Measurements from ENCODE around the gene PRDM2.

Gene PRDM2

GRCh38 chr1:13851726-13852125 is 151.7 kb downstream of the PRDM2 start:
- H3K9ac ChIP-seq (ENCODE audit: low read depth, low read length) = no peak overlapping the region
- peaks cover under 1% of the 10 kb centered on the region; the same call in 1 of the 2 replicates for H3K27me3 ChIP-seq (ENCODE audit: control insufficient read depth, insufficient read depth, low read length)
- H3K9me3 ChIP-seq (ENCODE audit: control insufficient read depth, insufficient read depth, low read length) = peaks cover 11% of the 10 kb centered on the region
- H3K4me1 ChIP-seq (ENCODE audit: control insufficient read depth, insufficient read depth, low read length) = peaks cover 2% of the 10 kb centered on the region; the same call in 1 of the 2 replicates
- no peak overlapping the region for H3K4me3 ChIP-seq (ENCODE audit: low read depth, low read length)
- no peak overlapping the region for H3K27ac ChIP-seq (ENCODE audit: low read depth, low read length)
- no peaks in the 10 kb centered on the region for H3K36me3 ChIP-seq (ENCODE audit: control insufficient read depth, insufficient read depth, low read length)

DNA sequence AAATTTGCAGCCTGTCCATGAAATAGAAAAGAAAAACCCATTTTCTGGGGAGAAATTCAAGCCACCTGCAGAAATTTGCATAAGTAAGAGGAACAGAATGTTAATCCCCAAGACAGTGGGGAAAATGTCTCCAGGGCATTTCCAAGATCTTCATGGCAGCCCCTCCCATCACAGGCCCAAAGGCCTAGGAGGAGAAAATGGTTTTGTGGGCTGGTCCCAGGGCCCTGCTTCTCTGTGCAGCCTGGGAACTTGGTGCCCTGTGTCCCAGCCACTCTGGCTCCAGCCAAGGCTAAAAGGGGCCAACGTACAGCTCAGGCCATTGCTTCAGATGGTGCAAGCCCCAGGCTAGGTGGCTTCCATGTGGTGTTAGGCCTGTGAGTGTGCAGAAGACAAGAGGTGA is 155.6 kb downstream of the PRDM2 start:
- Histone ChIP-seq H3K36me3 (ENCODE audit: control insufficient read depth, insufficient read depth, low read length) (no peaks in the 10 kb centered on the region), H3K9ac (ENCODE audit: low read depth, low read length) (no peak overlapping the region), H3K9me3 (ENCODE audit: control insufficient read depth, insufficient read depth, low read length) (peaks cover 12% of the 10 kb centered on the region), H3K4me1 (ENCODE audit: control insufficient read depth, insufficient read depth, low read length) (no peaks in the 10 kb centered on the region), H3K27ac (ENCODE audit: low read depth, low read length) (no peak overlapping the region), H3K27me3 (ENCODE audit: control insufficient read depth, insufficient read depth, low read length) (no peaks in the 10 kb centered on the region), H3K4me3 (ENCODE audit: low read depth, low read length) (no peak overlapping the region)

- no peak overlapping the region for H3K4me3 ChIP-seq (ENCODE audit: low read depth, low read length)
- H3K4me1 ChIP-seq (ENCODE audit: control insufficient read depth, insufficient read depth, low read length) = no peaks in the 10 kb centered on the region
- H3K36me3 ChIP-seq (ENCODE audit: control insufficient read depth, insufficient read depth, low read length) = no peaks in the 10 kb centered on the region
- H3K27ac ChIP-seq (ENCODE audit: low read depth, low read length) = no peak overlapping the region
- peaks cover 12% of the 10 kb centered on the region for H3K9me3 ChIP-seq (ENCODE audit: control insufficient read depth, insufficient read depth, low read length)
- no peaks in the 10 kb centered on the region for H3K27me3 ChIP-seq (ENCODE audit: control insufficient read depth, insufficient read depth, low read length)
- no peak overlapping the region for H3K9ac ChIP-seq (ENCODE audit: low read depth, low read length)
Measured at GRCh38 chr1:13860031-13860430, 160.0 kb downstream of the PRDM2 start.

DNA sequence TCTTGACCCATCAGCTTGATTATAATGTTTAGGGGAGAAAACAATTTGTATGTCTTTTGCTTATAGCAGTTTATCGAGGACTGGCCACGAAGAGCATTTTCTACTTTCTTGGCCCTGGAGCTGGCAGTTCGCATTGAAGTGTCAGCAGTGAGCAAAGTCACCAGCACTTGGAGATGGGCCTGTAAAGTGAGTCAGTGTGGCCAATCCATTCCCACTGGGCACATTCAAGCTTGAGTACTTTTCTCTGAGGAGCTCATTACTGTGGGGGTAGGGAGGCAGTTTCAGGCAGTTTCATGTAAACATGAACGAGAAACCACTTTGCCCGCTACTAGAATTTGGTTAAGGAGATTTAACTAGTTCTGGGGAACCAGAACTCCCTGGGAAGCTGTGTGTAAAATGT is 164.8 kb downstream of the PRDM2 start:
- no peaks in the 10 kb centered on the region for H3K27me3 ChIP-seq (ENCODE audit: control insufficient read depth, insufficient read depth, low read length)
- no peak overlapping the region for H3K9ac ChIP-seq (ENCODE audit: low read depth, low read length)
- no peaks in the 10 kb centered on the region for H3K4me1 ChIP-seq (ENCODE audit: control insufficient read depth, insufficient read depth, low read length)
- no peaks in the 10 kb centered on the region for H3K36me3 ChIP-seq (ENCODE audit: control insufficient read depth, insufficient read depth, low read length)
- no peaks in the 10 kb centered on the region for H3K9me3 ChIP-seq (ENCODE audit: control insufficient read depth, insufficient read depth, low read length)
- no peak overlapping the region for H3K27ac ChIP-seq (ENCODE audit: low read depth, low read length)
- H3K4me3 ChIP-seq (ENCODE audit: low read depth, low read length) = no peak overlapping the region

DNA sequence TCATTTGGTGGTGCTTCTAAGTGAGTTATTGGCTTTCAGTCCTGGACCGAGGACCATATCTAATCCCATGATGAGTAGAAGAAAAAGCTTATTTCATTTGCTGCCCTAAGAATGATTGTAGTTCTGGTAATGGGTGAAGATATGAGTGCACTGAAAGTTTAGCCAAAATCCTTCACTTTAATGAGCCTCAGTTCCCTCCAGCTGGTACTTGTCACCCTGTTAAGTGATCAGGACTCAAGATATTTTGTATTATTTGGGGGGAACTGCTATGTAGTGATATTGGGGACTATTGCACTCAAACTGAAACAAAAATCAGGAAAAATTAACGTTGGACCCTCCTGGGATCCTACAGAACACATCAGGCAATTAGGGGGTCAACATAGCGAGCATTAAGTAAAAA is 165.9 kb downstream of the PRDM2 start:
- Histone ChIP-seq H3K4me3 (ENCODE audit: low read depth, low read length) (no peak overlapping the region), H3K4me1 (ENCODE audit: control insufficient read depth, insufficient read depth, low read length) (no peaks in the 10 kb centered on the region), H3K9ac (ENCODE audit: low read depth, low read length) (no peak overlapping the region), H3K36me3 (ENCODE audit: control insufficient read depth, insufficient read depth, low read length) (no peaks in the 10 kb centered on the region), H3K27ac (ENCODE audit: low read depth, low read length) (no peak overlapping the region), H3K27me3 (ENCODE audit: control insufficient read depth, insufficient read depth, low read length) (no peaks in the 10 kb centered on the region), H3K9me3 (ENCODE audit: control insufficient read depth, insufficient read depth, low read length) (no peaks in the 10 kb centered on the region)

DNA sequence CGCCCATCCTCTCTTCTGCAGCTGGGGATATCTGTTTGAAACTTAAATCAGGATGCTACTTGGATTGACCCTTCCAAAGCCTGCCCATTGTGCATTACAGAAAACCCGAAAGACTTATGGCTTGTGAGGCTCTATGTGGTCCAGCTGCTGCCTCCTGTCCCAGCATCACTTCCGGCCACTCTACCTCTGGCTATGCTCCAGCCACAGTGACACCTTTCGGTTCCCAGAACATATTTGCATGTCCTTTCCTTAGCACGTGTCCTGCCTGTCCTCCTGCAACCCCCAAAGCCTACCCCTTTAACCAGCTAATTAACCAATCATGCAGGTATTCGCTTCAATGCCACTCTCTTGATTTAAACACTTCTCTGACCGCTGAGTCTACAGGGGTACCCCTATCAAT is 167.6 kb downstream of the PRDM2 start:
- Histone ChIP-seq H3K4me1 (ENCODE audit: control insufficient read depth, insufficient read depth, low read length) (no peaks in the 10 kb centered on the region), H3K9me3 (ENCODE audit: control insufficient read depth, insufficient read depth, low read length) (no peaks in the 10 kb centered on the region), H3K36me3 (ENCODE audit: control insufficient read depth, insufficient read depth, low read length) (no peaks in the 10 kb centered on the region), H3K27me3 (ENCODE audit: control insufficient read depth, insufficient read depth, low read length) (0 out of 2 replicates have a peak, but pooled peaks cover 3% of the 10 kb centered on the region), H3K27ac (ENCODE audit: low read depth, low read length) (no peak overlapping the region), H3K9ac (ENCODE audit: low read depth, low read length) (no peak overlapping the region), H3K4me3 (ENCODE audit: low read depth, low read length) (no peak overlapping the region)

GRCh38 chr1:13869172-13869797 is 169.3 kb downstream of the PRDM2 start:
- Histone ChIP-seq H3K4me1 (ENCODE audit: control insufficient read depth, insufficient read depth, low read length) (no peaks in the 10 kb centered on the region), H3K27me3 (ENCODE audit: control insufficient read depth, insufficient read depth, low read length) (0 out of 2 replicates have a peak, but pooled peaks cover 3% of the 10 kb centered on the region), H3K36me3 (ENCODE audit: control insufficient read depth, insufficient read depth, low read length) (no peaks in the 10 kb centered on the region), H3K4me3 (ENCODE audit: low read depth, low read length) (no peak overlapping the region), H3K9ac (ENCODE audit: low read depth, low read length) (no peak overlapping the region), H3K27ac (ENCODE audit: low read depth, low read length) (no peak overlapping the region), H3K9me3 (ENCODE audit: control insufficient read depth, insufficient read depth, low read length) (no peaks in the 10 kb centered on the region)

DNA sequence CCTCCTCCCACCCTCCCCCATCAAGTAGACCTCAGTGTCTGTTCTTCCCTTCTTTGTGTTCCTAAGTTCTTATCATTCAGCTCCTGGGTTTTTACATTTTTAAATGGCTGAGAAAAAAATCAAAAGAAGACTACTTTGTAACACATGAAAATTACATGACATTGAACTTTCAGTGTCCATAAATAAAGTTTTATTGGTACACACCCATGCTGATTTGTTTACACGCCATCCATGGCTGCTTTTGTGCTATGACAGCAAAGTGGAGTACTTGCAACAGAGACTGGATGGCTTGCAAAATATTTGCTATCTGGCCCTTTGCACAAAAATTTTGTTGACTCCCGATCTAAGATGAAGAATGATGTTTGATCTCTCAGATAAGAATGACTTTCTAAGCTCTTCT is 171.4 kb downstream of the PRDM2 start:
- no peak overlapping the region for H3K9ac ChIP-seq (ENCODE audit: low read depth, low read length)
- H3K27ac ChIP-seq (ENCODE audit: low read depth, low read length) = no peak overlapping the region
- no peaks in the 10 kb centered on the region for H3K4me1 ChIP-seq (ENCODE audit: control insufficient read depth, insufficient read depth, low read length)
- 0 out of 2 replicates have a peak, but pooled peaks cover 3% of the 10 kb centered on the region for H3K27me3 ChIP-seq (ENCODE audit: control insufficient read depth, insufficient read depth, low read length)
- no peaks in the 10 kb centered on the region for H3K9me3 ChIP-seq (ENCODE audit: control insufficient read depth, insufficient read depth, low read length)
- H3K36me3 ChIP-seq (ENCODE audit: control insufficient read depth, insufficient read depth, low read length) = no peaks in the 10 kb centered on the region
- no peak overlapping the region for H3K4me3 ChIP-seq (ENCODE audit: low read depth, low read length)

GRCh38 chr1:13871886-13872285 is 171.9 kb downstream of the PRDM2 start:
- Histone ChIP-seq H3K9me3 (ENCODE audit: control insufficient read depth, insufficient read depth, low read length) (no peaks in the 10 kb centered on the region), H3K27ac (ENCODE audit: low read depth, low read length) (no peak overlapping the region), H3K4me3 (ENCODE audit: low read depth, low read length) (no peak overlapping the region), H3K27me3 (ENCODE audit: control insufficient read depth, insufficient read depth, low read length) (0 out of 2 replicates have a peak, but pooled peaks cover 3% of the 10 kb centered on the region), H3K9ac (ENCODE audit: low read depth, low read length) (no peak overlapping the region), H3K4me1 (ENCODE audit: control insufficient read depth, insufficient read depth, low read length) (no peaks in the 10 kb centered on the region), H3K36me3 (ENCODE audit: control insufficient read depth, insufficient read depth, low read length) (no peaks in the 10 kb centered on the region)

GRCh38 chr1:13873032-13873431 is 173.0 kb downstream of the PRDM2 start:
- Histone ChIP-seq H3K27me3 (ENCODE audit: control insufficient read depth, insufficient read depth, low read length) (0 out of 2 replicates have a peak, but pooled peaks cover 3% of the 10 kb centered on the region), H3K27ac (ENCODE audit: low read depth, low read length) (no peak overlapping the region), H3K9ac (ENCODE audit: low read depth, low read length) (no peak overlapping the region), H3K4me1 (ENCODE audit: control insufficient read depth, insufficient read depth, low read length) (no peaks in the 10 kb centered on the region), H3K36me3 (ENCODE audit: control insufficient read depth, insufficient read depth, low read length) (no peaks in the 10 kb centered on the region), H3K4me3 (ENCODE audit: low read depth, low read length) (no peak overlapping the region), H3K9me3 (ENCODE audit: control insufficient read depth, insufficient read depth, low read length) (no peaks in the 10 kb centered on the region)
